ENCODE results near the gene SKA3.
"Not testable (repeated sequence)": the region's sequence is repeated elsewhere in the genome, so short reads cannot be mapped to it uniquely, and the experiment has no call there.

Gene SKA3

DNA sequence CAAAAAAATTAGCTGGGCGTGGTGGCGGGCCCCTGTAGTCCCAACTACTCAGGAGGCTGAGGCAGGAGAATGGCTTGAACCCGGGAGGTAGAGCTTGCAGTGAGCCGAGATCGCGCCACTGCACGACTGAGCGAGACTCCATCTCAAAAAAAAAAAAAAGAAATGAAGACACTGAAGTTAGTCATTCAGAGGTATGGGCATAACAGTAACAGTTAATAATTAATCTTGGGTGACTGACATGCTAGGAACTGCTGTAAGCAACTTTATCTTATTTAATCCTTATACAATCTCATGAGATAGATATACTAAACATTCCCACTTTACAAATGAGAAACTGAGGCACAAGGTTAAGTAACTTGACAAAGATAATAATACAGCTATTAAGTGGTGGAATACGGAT is 4.9 kb downstream of the SKA3 start:
- in situ Hi-C loops (cut with MboI; ENCODE audit: low sequenced_read_pairs), result no loop called here

DNA sequence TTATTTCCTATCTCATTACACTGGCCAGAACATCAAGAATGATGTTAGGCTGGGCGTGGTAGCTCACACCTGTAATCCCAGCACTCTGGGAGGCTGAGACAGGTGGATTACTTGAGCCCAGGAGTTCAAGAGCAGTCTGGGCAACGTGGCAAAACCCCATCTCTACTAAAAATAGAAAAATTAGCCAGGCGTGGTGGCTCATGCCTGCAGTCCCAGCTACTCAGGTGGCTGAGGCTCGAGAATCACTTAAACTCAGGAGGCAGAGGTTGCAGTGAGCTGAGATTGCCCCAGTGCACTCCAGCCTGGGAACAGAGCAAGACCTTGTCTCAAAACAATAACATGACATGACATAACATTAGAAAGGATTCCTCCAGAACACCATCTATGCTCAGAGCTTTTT is 10.7 kb downstream of the SKA3 start:
- in situ Hi-C loops (cut with MboI; ENCODE audit: low sequenced_read_pairs), result not testable (repeated sequence)

DNA sequence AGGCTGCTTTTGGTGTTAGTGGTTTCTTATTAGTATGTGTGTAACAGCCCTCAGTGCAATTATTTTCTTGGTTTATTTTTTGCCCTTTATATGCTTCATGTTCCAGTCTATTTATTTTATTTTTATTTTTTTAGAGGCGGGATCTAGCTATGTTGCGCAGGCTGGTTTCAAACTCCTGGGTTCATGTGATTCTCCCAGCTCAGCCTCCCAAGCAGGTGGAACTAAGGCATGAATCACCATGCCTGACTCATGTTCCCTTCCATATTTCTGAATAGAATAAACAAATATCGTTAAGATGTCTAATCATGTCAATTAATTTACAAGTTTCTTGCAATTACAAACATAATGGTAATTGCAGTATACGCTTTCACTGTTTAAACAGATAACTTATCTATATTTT is 11.7 kb downstream of the SKA3 start:
- in situ Hi-C loops (cut with MboI; ENCODE audit: low sequenced_read_pairs), result no loop called here

DNA sequence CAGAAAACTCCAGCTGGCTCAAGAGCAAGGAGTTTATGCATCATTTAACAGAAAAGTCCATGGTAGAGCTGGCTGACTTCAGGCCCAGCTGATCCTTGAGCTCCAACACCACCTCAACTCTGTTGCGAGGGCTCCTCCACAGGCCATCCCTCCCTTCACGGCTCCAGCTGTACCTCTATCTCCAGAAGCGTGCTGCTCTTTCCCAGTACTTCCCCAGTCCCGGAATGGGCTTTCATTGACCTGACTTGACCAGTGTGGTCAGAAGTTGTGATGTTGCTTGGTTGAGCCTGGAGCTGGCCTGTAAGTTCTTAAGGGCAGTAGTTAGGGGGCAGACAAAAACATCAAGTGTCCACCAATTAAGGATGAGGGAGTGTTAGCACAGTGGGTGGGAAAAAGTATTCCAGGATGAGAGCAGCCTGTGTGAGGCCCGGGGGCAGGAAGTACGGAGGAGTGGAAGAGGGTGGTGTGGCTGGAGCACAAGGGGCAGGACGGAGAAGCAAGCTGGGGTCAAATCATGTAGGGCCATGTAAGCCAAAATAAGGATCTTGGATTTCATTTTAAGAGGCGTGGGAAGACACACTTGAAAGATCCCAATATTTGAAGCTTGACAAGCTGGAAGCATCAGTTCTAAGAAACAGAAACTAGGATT is 24.0 kb downstream of the SKA3 start:
- in situ Hi-C loops (cut with MboI; ENCODE audit: low sequenced_read_pairs), result no loop called here

DNA sequence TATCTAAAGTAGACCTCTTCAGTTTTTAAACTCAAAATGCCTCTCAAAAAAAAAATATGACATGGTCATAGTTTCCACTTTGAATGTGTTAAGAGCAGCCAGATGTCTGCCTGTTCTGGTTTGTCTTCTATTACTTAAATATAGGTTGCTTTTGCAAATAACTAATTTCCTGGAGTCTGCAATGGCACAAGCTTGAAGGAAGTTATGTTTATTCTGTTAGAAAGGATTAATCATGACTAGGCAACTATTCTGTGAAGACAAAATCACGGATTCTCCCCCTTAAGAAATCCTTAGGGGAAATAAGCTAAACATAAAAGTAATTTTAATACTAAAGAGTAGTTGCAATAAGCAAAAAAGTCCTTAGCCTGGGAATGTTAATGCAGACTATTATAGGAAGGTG is 26.3 kb downstream of the SKA3 start:
- in situ Hi-C loops (cut with MboI; ENCODE audit: low sequenced_read_pairs), result no loop called here

DNA sequence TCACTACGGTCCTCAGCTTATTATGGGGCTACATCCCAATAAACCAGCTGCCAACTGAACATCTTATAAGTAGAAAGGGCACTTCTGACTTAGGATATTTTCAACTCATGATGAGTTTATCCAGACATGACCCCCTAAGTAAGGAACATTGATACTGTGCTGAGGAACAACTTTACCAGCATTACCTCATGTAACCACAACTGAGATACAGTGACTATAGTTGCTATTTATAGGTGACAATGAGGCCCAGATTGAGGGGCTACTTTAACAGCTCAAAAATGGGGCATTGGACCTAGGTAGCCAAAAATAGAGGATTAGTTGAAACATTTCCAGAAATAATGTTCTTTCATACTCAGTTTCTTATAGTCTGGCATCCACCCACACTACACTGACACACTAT is 26.8 kb downstream of the SKA3 start:
- in situ Hi-C loops (cut with MboI; ENCODE audit: low sequenced_read_pairs), result no loop called here

DNA sequence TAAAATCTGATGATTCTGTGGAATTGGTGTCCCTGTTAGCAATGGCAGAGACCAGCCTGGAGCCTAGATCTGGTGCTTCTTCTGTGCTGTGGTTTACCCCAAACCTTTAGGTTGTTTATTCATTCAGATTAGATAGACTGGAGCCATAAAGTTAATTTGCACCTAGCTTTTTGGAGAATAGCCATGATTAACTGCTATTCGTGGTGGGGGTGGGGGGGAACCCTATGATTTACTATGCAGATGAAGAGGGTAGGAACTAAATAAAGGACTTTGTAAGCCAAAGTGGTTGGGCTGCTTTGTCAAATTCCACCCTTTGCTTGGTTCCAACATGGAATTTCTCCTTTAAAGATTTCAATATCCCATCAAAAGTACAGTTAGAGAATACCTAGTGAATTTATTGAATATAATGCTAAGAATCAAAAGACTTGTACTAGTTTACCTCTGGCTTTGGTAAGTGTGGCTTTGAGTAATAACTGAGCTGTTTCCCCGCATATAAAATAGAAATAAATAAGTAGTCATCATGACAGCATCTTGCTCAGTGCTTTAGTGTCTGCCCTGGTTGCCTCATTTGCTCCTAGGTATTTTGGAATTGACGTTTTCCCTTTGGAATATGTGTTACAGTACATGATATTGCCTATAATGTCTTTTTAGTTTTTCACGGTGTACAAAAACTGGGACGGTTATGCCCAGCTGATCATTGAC is 27.6 kb downstream of the SKA3 start:
- in situ Hi-C loops (cut with MboI; ENCODE audit: low sequenced_read_pairs), result no loop called here

DNA sequence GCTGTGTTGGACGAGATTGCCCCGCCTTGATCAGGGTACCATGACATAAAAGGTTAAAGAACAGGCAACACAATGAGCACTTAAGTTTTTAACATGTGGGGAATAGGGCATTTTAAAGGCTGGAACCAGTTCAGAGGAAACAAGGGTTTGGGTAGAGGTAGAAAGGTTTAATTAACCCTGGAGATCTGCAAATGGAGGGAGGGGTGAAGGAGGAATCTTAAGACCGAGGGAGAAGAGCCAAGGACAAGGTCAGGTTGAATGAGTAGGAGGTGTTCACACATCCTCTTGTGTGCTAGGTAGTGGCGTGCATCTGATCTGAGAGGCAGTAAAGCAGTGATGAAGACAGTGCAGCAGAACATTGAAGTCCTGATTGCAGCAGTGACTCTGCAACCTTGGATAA is 28.5 kb downstream of the SKA3 start:
- in situ Hi-C loops (cut with MboI; ENCODE audit: low sequenced_read_pairs), result no loop called here

DNA sequence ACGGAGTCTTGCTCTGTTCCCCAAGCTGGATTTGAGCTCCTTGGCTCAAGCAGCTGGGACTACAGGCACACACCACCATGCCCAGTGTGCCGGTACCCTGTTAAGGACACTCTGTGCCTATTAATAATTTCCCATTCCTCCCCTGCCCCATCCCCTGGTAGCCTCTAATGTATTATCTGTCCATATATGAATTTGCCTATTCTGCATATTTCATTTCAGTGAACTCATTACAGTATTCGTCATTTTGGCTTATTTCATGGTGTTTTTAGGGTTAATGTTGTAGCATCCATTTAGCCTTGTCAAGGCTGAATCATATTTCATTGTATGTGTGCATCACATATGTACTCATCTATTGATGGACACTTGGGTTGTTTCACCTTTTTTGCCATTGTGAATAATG is 33.6 kb downstream of the SKA3 start:
- in situ Hi-C loops (cut with MboI; ENCODE audit: low sequenced_read_pairs), result no loop called here

DNA sequence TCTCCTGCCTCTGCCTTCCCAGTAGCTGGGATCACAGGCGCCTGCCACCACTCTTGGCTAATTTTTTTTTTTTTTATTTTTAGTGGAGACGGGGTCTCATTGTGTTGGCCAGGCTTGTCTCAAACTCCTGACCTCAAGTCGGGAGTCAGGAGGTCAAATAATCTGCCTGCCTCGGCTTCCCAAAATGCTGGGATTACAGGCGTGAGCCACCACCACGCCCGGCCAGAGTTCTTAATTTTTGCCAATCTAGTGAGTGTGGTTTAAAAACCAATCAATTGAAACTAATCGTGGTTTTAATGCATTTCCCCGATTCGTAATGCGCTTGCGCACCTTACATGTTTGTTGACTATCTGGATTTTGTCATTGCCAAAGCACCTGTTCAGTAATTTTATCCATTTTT is 37.0 kb downstream of the SKA3 start:
- in situ Hi-C loops (cut with MboI; ENCODE audit: low sequenced_read_pairs), result no loop called here

DNA sequence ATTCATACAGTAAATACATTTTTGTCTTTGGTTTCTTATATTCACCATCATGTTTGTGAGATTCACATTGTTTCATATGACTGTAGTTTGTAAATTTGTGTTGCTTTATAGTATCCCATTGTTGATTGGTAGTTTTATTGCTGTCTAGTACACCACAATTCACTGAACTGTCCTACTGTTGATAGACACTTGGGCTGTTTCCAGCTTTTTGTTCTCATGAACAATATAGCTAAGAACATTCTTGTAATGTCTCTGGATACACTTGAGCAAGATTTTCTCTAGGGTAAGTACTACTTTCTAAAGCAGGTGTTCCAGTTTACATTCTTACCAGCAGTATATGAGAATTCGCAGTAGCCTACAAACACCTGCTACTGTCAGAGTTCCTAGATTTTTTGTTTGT is 37.8 kb downstream of the SKA3 start:
- in situ Hi-C loops (cut with MboI; ENCODE audit: low sequenced_read_pairs), result no loop called here

DNA sequence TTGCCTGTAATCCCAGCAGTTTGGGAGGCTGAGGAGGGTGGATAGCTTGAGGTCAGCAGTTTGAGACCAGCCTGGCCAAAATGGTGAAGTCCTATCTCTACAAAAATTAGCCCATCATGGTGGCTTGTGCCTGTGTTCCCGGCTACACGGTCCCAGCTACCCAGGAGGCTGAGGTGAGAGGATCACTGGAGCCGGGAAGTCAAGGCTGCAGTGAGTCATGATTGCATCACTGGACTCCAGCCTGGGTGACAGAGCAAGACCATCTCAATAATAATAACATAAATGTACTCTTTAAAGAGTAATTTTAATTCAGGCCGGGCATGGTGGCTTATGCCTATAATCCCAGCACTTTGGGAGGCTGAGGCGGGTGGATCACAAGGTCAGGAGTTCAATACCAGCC is 38.7 kb downstream of the SKA3 start:
- in situ Hi-C loops (cut with MboI; ENCODE audit: low sequenced_read_pairs), result no loop called here

DNA sequence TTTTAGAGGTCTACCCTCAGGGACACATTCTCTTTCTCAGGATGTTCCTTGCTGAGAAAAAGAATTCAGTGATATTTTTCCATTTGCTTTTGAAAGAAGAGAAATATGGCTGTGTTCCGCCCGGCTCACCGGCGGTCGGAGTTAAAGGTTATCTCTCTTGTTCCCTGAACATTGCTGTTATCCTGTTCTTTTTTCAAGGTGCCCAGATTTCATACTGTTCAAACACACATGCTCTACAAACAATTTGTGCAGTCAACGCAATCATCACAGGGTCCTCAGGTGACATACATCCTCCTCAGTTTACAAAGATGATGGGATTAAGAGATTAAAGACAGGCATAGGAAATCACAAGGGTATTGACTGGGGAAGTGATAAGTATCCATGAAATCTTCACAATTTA is 40.5 kb downstream of the SKA3 start:
- in situ Hi-C loops (cut with MboI; ENCODE audit: low sequenced_read_pairs), result not testable (repeated sequence)

DNA sequence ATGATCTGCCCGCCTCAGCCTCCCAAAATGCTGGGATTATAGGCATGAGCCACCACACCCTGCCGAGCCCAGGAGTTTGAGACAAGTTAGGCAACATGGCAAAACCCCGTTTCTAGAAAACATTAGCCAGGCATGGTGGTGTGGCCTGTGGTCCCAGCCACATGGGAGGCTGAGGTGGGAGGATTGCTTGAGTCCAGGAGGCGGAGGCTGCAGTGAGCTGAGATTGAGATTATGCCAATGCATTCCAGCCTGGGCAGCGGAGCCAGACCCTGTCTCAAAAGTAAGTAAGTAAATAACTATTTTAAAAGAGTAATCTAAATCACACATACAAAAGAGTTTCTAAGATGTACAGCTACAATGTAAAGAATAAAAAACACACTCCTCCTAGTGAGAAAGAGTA is 41.9 kb downstream of the SKA3 start:
- in situ Hi-C loops (cut with MboI; ENCODE audit: low sequenced_read_pairs), result no loop called here

DNA sequence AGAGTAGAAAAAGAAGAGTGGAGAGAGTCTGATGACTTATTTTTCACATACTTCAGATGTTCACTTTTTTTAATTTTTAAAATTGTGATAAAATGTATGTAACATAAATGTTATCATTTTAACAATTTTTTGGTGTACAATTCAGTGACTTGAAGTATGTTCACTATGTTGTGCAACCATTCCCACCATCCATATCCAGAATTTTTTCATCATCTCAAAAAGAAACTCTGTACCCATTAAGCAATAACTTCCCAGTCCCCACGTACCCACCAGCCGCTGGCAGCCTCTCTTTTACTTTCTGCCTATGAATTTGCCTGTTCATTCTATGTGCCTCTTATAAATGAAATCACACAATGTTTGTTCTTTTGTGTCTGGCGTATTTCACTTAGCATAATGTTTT is 43.3 kb downstream of the SKA3 start:
- in situ Hi-C loops (cut with MboI; ENCODE audit: low sequenced_read_pairs), result no loop called here

DNA sequence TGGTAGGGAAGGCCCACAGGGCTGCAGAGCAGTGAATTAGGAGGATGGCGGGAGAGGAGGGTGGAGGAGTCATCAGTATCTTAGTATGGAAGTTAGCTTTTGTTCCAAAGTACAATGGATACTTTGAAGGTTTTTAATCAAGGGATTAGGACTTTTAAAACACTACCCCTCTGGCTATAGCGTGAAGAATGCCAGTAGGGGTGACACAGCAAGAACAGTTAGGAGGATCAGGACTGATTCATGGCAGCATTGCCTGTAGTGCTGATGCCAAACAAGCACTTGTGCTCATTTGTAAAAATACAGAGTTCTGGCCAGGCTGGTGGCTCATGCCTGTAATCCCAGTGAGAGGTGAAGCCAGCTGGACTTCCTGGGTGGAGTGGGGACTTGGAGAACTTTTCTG is 46.2 kb downstream of the SKA3 start:
- in situ Hi-C loops (cut with MboI; ENCODE audit: low sequenced_read_pairs), result no loop called here

DNA sequence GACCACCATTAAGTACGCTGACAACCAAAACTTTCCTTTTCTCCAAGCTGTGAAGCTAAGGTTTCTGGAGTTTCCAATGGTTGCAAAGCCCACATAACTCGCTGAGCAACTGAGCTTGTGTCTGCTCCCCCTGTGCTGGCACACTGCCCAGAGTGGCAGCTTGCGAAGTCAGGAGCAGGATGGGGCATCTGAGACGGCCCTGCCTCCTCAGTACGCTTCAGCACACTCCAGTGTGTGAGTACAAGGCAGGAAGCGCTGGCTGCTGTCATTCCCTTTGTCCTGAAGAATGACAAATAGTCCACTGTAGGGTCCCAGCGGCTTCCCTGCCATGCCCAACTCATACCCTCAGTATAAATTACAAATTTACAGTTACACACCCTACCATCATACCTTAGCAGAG is 51.5 kb downstream of the SKA3 start:
- in situ Hi-C loops (cut with MboI; ENCODE audit: low sequenced_read_pairs), result no loop called here

DNA sequence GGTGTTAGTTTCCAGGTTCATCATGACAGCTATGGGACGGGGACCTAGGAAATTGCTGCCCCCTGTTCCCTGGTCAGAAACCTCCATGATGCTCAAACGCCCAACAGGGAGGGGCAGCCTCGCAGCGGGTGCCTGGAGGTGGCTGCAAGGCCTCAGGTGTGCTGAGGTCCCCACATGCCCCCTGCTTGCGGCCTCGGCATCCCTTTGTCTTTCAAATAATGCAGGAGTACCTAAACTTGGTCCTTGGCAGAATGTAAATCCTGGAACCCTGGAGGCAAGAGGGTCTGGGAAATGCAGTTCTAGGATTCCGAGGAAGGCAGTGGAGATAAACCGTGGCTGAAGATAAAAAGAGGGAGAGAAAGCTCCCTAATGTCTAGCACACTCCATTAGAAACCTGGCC is 52.4 kb downstream of the SKA3 start:
- in situ Hi-C loops (cut with MboI; ENCODE audit: low sequenced_read_pairs), result no loop called here

DNA sequence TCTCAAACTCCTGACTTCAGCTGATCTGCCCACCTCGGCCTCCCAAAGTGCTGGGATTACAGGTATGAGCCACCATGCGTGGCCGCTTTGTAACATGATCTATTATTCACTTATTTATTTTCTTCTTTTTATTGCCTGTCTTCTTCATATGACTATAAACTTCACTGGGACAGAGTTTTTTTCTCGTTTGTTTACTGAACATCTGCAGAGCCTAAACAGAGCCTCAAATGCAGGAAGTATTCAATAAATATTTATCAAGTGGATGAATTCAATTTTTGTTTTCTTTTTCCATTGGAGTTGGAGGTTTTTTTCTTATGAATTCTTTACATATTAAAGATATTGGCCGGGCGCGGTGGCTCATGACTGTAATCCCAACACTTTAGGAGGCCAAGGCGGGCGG is 54.7 kb downstream of the SKA3 start:
- in situ Hi-C loops (cut with MboI; ENCODE audit: low sequenced_read_pairs), result no loop called here

DNA sequence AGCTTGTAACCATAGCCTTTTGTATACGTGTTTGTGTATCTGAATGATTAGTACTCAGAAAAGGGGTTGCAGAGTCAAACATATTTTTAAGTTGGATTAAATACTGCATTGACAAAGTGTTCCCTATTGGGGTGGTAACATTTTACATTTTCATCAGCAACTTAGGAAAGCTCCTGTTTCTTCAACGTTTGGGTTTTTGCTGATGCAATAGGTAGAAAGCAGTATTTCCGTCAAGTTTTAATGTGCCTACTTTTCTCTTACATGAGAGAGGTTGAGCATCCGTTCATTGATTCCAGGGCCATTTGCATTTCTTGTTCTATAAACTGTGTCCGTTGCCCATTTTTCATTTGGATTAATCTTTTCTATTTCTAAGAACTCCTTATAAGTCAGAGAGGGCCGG is 56.2 kb downstream of the SKA3 start:
- in situ Hi-C loops (cut with MboI; ENCODE audit: low sequenced_read_pairs), result no loop called here

DNA sequence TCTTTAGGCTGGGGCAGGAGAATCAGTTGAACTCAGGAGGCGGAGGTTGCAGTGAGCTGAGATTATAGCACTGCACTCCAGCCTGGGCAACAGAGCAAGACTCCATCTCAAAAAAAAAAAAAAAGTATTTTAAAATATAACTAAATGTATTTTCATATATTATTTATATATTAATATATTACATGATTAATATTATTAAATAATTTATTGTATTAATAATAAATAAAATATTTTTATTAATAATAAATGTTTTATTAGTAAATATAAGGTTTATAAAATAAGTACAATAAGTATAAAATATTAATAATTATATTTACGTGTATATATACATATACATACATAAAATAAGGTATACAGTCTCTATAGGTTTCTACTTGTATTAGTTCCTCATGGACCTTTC is 56.8 kb downstream of the SKA3 start:
- in situ Hi-C loops (cut with MboI; ENCODE audit: low sequenced_read_pairs), result no loop called here

DNA sequence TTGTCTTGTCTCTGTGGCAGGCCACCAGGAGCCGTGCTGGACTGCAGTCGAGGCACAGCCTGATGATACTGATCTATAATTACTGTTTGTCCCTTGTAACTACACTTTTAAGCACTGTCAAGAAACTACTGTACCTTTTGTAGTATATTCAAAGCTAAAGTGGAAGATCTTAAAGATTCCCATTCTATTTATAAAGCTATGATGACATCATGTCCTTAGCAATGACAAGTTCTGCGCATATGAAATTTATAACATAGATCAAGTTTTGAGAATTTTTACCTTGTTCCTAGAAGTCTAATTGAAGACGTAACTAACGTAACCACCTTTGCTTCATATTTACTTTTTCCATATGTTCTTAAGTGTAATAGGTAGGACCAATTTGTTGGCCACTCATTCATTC is 58.2 kb downstream of the SKA3 start:
- in situ Hi-C loops (cut with MboI; ENCODE audit: low sequenced_read_pairs), result no loop called here

Data from HL-60/S4 treated with phorbol 12-myristate 13-acetate at 8.2 ng/mL for 4 days and 3 days (cell line).